HT-29 (cell line): Measurements from ENCODE around the gene MYBPC1. TPM values are rescaled to one million over a fixed set of nuclear protein-coding genes. Genes with fewer than 3 reads are reported as not detected.
"Not testable (repeated sequence)": the region's sequence is repeated elsewhere in the genome, so short reads cannot be mapped to it uniquely, and the experiment has no call there.

ENCODE experiments used
- DNase-seq: peaks from one replicate; pipeline ENCODE4 v3.0.0-alpha.2; 2015; ENCODE audit warnings: low spot score
- total RNA-seq: library from RNA; depleted of rRNA; stranded (reverse); fragments of >200 nt; shearing (Covaris generic); gene quantifications from 2 replicates; pipeline ENCODE4 v1.2.3, GENCODE V29; 2014

MYBPC1 gene
- total RNA-seq, 1 experiment from 2014 or later: not detected

- DNase-seq: no peak
Measured at GRCh38 chr12:101653030-101653429, 58.3 kb downstream of the MYBPC1 start.

GRCh38 chr12:101653503-101653902 is 58.7 kb downstream of the MYBPC1 start:
- no peak for DNase-seq

GRCh38 chr12:101654442-101654841 is 59.7 kb downstream of the MYBPC1 start:
- no peak for DNase-seq

- no peak for DNase-seq
Measured at GRCh38 chr12:101655393-101655792, 60.6 kb downstream of the MYBPC1 start.

- DNase-seq: not testable (repeated sequence)
Measured at GRCh38 chr12:101660662-101661061, 65.9 kb downstream of the MYBPC1 start.

GRCh38 chr12:101663298-101663697 is 68.5 kb downstream of the MYBPC1 start:
- no peak for DNase-seq

- no peak for DNase-seq
Measured at GRCh38 chr12:101664992-101665391, 70.2 kb downstream of the MYBPC1 start.

- DNase-seq: no peak
Measured at GRCh38 chr12:101666052-101666728, 71.4 kb downstream of the MYBPC1 start.

GRCh38 chr12:101667591-101667990 is 72.8 kb downstream of the MYBPC1 start:
- no peak for DNase-seq

GRCh38 chr12:101670007-101670671 is 75.4 kb downstream of the MYBPC1 start:
- peak; percentile 61 for DNase-seq

- DNase-seq: no peak
Measured at GRCh38 chr12:101671157-101671791, 76.5 kb downstream of the MYBPC1 start.

GRCh38 chr12:101671833-101672232 is 77.1 kb downstream of the MYBPC1 start:
- no peak for DNase-seq

- no peak for DNase-seq
Measured at GRCh38 chr12:101675555-101675954, 80.8 kb downstream of the MYBPC1 start.

- DNase-seq: not testable (repeated sequence)
Measured at GRCh38 chr12:101676497-101676896, 81.7 kb downstream of the MYBPC1 start.

GRCh38 chr12:101678081-101678480 is 83.3 kb downstream of the MYBPC1 start:
- no peak for DNase-seq

GRCh38 chr12:101680240-101680639 is 85.5 kb downstream of the MYBPC1 start:
- DNase-seq: no peak

GRCh38 chr12:101680647-101681046 is 85.9 kb downstream of the MYBPC1 start:
- DNase-seq: no peak

- not testable (repeated sequence) for DNase-seq
Measured at GRCh38 chr12:101681627-101682026, 86.9 kb downstream of the MYBPC1 start.

GRCh38 chr12:101685092-101685491 is 90.3 kb downstream of the MYBPC1 start:
- no peak for DNase-seq

GRCh38 chr12:101686176-101686575 is 91.4 kb downstream of the MYBPC1 start:
- DNase-seq: no peak

- no peak for DNase-seq
Measured at GRCh38 chr12:101690544-101691098, 95.8 kb downstream of the MYBPC1 start.

GRCh38 chr12:101691503-101692096 is 96.8 kb downstream of the MYBPC1 start:
- no peak for DNase-seq
